GM23338 (cell line): ENCODE results near the gene UGT1A3. TPM values are rescaled to one million over a fixed set of nuclear protein-coding genes. Genes with fewer than 3 reads are reported as not detected.

Source experiments
- ATAC-seq: fragments of 200-7000 bp; cut with Tn5 transposase; 3 replicates; pipeline ENCODE4 v1.9.1; 2020
- DNase-seq: peaks from one replicate; pipeline ENCODE4 v3.0.0-alpha.2; 2015; ENCODE audit warnings: low spot score
- H2AFZ ChIP-seq: fragments of 200-600 bp; sonication (generic); 2 replicates; pipeline ENCODE4 v1.8.0; 2016; ENCODE audit warnings: antibody characterized with exemption, mild to moderate bottlenecking, moderate library complexity
- H3F3A ChIP-seq: fragments of 200-600 bp; sonication (generic); replicated peaks from 2 replicates; pipeline ENCODE4 v1.8.0; 2017; ENCODE audit warnings: antibody characterized with exemption, mixed run types, low read depth
- H3K27ac ChIP-seq: fragments of 200-600 bp; sonication (generic); 2 replicates; pipeline ENCODE4 v1.6.1; 2016; ENCODE audit warnings: low read depth
- H3K27me3 ChIP-seq: fragments of 200-600 bp; sonication (generic); 2 replicates; pipeline ENCODE4 v1.8.0; 2016; ENCODE audit warnings: mild to moderate bottlenecking, mixed run types, moderate library complexity; ENCODE audit not compliant: insufficient read depth
- H3K36me3 ChIP-seq: fragments of 200-600 bp; sonication (generic); 2 replicates; pipeline ENCODE4 v1.8.0; 2016; ENCODE audit warnings: mild to moderate bottlenecking; ENCODE audit not compliant: insufficient read depth
- H3K4me1 ChIP-seq: fragments of 200-600 bp; sonication (generic); 2 replicates; pipeline ENCODE4 v1.8.0; 2016; ENCODE audit warnings: mild to moderate bottlenecking, moderate library complexity; ENCODE audit not compliant: insufficient read depth
- H3K4me2 ChIP-seq: fragments of 200-600 bp; sonication (generic); 2 replicates; pipeline ENCODE4 v1.7.1; 2017; ENCODE audit warnings: mixed run types
- H3K4me3 ChIP-seq: fragments of 200-600 bp; sonication (generic); 2 replicates; pipeline ENCODE4 v1.6.1; 2016; ENCODE audit warnings: mixed run types
- H3K79me2 ChIP-seq: fragments of 200-600 bp; sonication (generic); replicated peaks from 2 replicates; pipeline ENCODE4 v1.8.0; 2017; ENCODE audit warnings: mild to moderate bottlenecking; ENCODE audit not compliant: insufficient read depth
- H3K9me2 ChIP-seq: fragments of 200-600 bp; sonication (generic); 2 replicates; pipeline ENCODE4 v1.8.0; 2017; ENCODE audit not compliant: insufficient read depth
- H4K20me1 ChIP-seq: fragments of 200-600 bp; sonication (generic); replicated peaks from 2 replicates; pipeline ENCODE4 v1.8.0; 2017; ENCODE audit warnings: mild to moderate bottlenecking; ENCODE audit not compliant: insufficient read depth
- H3K27ac Mint-ChIP-seq: 2 replicates; pipeline ENCODE4 v1.8.0; 2020; ENCODE audit warnings: inconsistent platforms, mild to moderate bottlenecking, moderate library complexity, mixed read lengths
- H3K27me3 Mint-ChIP-seq: 3 replicates; pipeline ENCODE4 v1.8.0; 2022; ENCODE audit warnings: low read depth, mild to moderate bottlenecking, moderate library complexity, mixed read lengths, inconsistent platforms; ENCODE audit not compliant: insufficient read depth, poor library complexity
- H3K36me3 Mint-ChIP-seq: 3 replicates; pipeline ENCODE4 v1.8.0; 2021; ENCODE audit warnings: low read depth, mild to moderate bottlenecking, inconsistent platforms, moderate library complexity, mixed read lengths
- H3K4me1 Mint-ChIP-seq: 3 replicates; pipeline ENCODE4 v1.8.0; 2020; ENCODE audit warnings: mild to moderate bottlenecking, inconsistent platforms, mixed read lengths
- H3K4me3 Mint-ChIP-seq: 3 replicates; pipeline ENCODE4 v1.8.0; 2021; ENCODE audit warnings: moderate library complexity, mild to moderate bottlenecking, inconsistent platforms, mixed read lengths
- H3K9me3 Mint-ChIP-seq: 3 replicates; pipeline ENCODE4 v1.8.0; 2020; ENCODE audit warnings: moderate library complexity, mild to moderate bottlenecking, inconsistent platforms, mixed read lengths
- ETS1 ChIP-seq: IDR thresholded peaks from 2 replicates; pipeline ENCODE4 v1.6.1; 2016; ENCODE audit warnings: antibody characterized with exemption
- EZH2phosphoT487 ChIP-seq: fragments of 200-600 bp; sonication (generic); IDR thresholded peaks from one replicate; pipeline ENCODE4 v1.8.1; 2018; ENCODE audit warnings: antibody characterized with exemption; ENCODE audit not compliant: unreplicated experiment
- JUNB ChIP-seq: IDR thresholded peaks from one replicate; pipeline ENCODE4 v1.6.1; 2016; ENCODE audit warnings: antibody characterized with exemption; ENCODE audit not compliant: unreplicated experiment
- NANOG ChIP-seq: IDR thresholded peaks from 2 replicates; pipeline ENCODE4 v1.6.1; 2016; ENCODE audit warnings: antibody characterized with exemption, borderline replicate concordance
- POLR2AphosphoS5 ChIP-seq: IDR thresholded peaks from 2 replicates; pipeline ENCODE4 v1.6.1; 2016; ENCODE audit warnings: antibody characterized with exemption, low read depth
- REST ChIP-seq: IDR thresholded peaks from one replicate; pipeline ENCODE4 v1.6.1; 2018; ENCODE audit warnings: antibody characterized with exemption; ENCODE audit not compliant: unreplicated experiment
- STAT1 ChIP-seq: IDR thresholded peaks from one replicate; pipeline ENCODE4 v1.6.1; 2016; ENCODE audit warnings: antibody characterized with exemption; ENCODE audit not compliant: unreplicated experiment
- ZNF114 ChIP-seq: fragments of 250-450 bp; sonication (Bioruptor Pico); IDR thresholded peaks from 2 replicates; pipeline ENCODE4 v1.5.0; 2020; ENCODE audit warnings: mild to moderate bottlenecking, moderate library complexity
- ZNF331 ChIP-seq: fragments of 250-450 bp; sonication (Bioruptor Pico); IDR thresholded peaks from 2 replicates; pipeline ENCODE4 v1.5.0; 2020; ENCODE audit warnings: low read depth, mild to moderate bottlenecking, moderate library complexity
- ZNF462 ChIP-seq: fragments of 250-450 bp; sonication (Bioruptor Pico); IDR thresholded peaks from 2 replicates; pipeline ENCODE4 v1.5.0; 2020; ENCODE audit warnings: mild to moderate bottlenecking, moderate library complexity
- polyA plus RNA-seq: library from polyadenylated mRNA; unstranded; fragments of >200 nt; fragmentation: Nextera tagmentation; extraction: Ambion mirVana; gene quantifications from 2 replicates; pipeline ENCODE4 v1.2.1, GENCODE V29; 2016
- total RNA-seq: library from RNA; depleted of rRNA; stranded (reverse); fragments of >200 nt; shearing (Covaris generic); gene quantifications from 2 replicates; pipeline ENCODE4 v1.2.3, GENCODE V29; 2014

UGT1A3 gene
- total and polyA plus RNA-seq, 2 experiments from 2014 or later: not detected

- Mint-ChIP-seq H3K9me3 (peaks cover 7% of the 10 kb centered on the region; the same call in 1 of the 3 replicates), H3K27ac (no peak overlapping the region), H3K4me1 (no peaks in the 10 kb centered on the region; the same call in 2 of the 3 replicates), H3K36me3 (no peaks in the 10 kb centered on the region), H3K4me3 (no peak overlapping the region), H3K27me3 (no peaks in the 10 kb centered on the region)
- no peak for ATAC-seq
- TF ChIP-seq ETS1: no peak
- no peak for TF ChIP-seq EZH2phosphoT487
- H2AFZ ChIP-seq: no peak overlapping the region
- H3K4me2 ChIP-seq: no peak overlapping the region
- no peaks in the 10 kb centered on the region for H3F3A ChIP-seq
- no peaks in the 10 kb centered on the region for H3K79me2 ChIP-seq
- no peak overlapping the region for H3K27ac ChIP-seq
- no peaks in the 10 kb centered on the region for H3K36me3 ChIP-seq
- DNase-seq: no peak
- H3K4me1 ChIP-seq: no peaks in the 10 kb centered on the region
- H4K20me1 ChIP-seq: no peaks in the 10 kb centered on the region
- no peak overlapping the region for H3K4me3 ChIP-seq
- H3K27me3 ChIP-seq: no peaks in the 10 kb centered on the region
- H3K9me2 ChIP-seq: no peaks in the 10 kb centered on the region; the same call in 1 of the 2 replicates
Measured at GRCh38 chr2:233758141-233758540, 29.3 kb downstream of the UGT1A3 start.

- no peak overlapping the region for H3K27ac Mint-ChIP-seq
- Histone ChIP-seq H3K27me3 (no peaks in the 10 kb centered on the region), H2AFZ (no peak overlapping the region), H3K36me3 (no peaks in the 10 kb centered on the region), H4K20me1 (no peaks in the 10 kb centered on the region), H3K27ac (no peak overlapping the region), H3K79me2 (no peaks in the 10 kb centered on the region), H3K4me1 (no peaks in the 10 kb centered on the region), H3K4me2 (no peak overlapping the region), H3F3A (no peaks in the 10 kb centered on the region), H3K9me2 (no peaks in the 10 kb centered on the region; the same call in 1 of the 2 replicates), H3K4me3 (no peak overlapping the region)
- peaks cover 7% of the 10 kb centered on the region; the same call in 1 of the 3 replicates for H3K9me3 Mint-ChIP-seq
- no peaks in the 10 kb centered on the region; the same call in 2 of the 3 replicates for H3K4me1 Mint-ChIP-seq
- no peaks in the 10 kb centered on the region for H3K27me3 Mint-ChIP-seq
- DNase-seq (no peak), ATAC-seq (no peak)
- no peak overlapping the region for H3K4me3 Mint-ChIP-seq
- no peaks in the 10 kb centered on the region for H3K36me3 Mint-ChIP-seq
- TF ChIP-seq EZH2phosphoT487: no peak
- no peak for TF ChIP-seq NANOG
- no peak for TF ChIP-seq ZNF331 (CRISPR knock-in tag)
- no peak for TF ChIP-seq STAT1
- no peak for TF ChIP-seq ETS1
- no peak for TF ChIP-seq POLR2AphosphoS5
- no peak for TF ChIP-seq JUNB
- TF ChIP-seq ZNF462 (CRISPR knock-in tag): no peak
- TF ChIP-seq ZNF114 (CRISPR knock-in tag): no peak
- TF ChIP-seq REST: no peak
Measured at GRCh38 chr2:233758849-233759248, 30.0 kb downstream of the UGT1A3 start.
